PC-3 (cell line): ENCODE results near the gene ATMIN.

Experiments
- EZH2 ChIP-seq: fragments of 300-600 bp; sonication (generic); IDR thresholded peaks from one replicate; pipeline ENCODE4 v1.6.1; 2017; ENCODE audit warnings: antibody characterized with exemption, mild to moderate bottlenecking, low read length; ENCODE audit not compliant: unreplicated experiment
- EZH2phosphoT487 ChIP-seq: fragments of 300-600 bp; sonication (generic); IDR thresholded peaks from 2 replicates; pipeline ENCODE4 v1.6.1; 2018; ENCODE audit warnings: mild to moderate bottlenecking, antibody characterized with exemption, low read length, borderline replicate concordance
- TF ChIP-seq, protein P1 (sequence below): fragments of 300-600 bp; sonication (generic); conservative IDR thresholded peaks from 2 replicates; pipeline ENCODE4 v1.5.1; 2017; ENCODE audit warnings: antibody characterized with exemption, low read depth, mild to moderate bottlenecking, low read length

DNA sequence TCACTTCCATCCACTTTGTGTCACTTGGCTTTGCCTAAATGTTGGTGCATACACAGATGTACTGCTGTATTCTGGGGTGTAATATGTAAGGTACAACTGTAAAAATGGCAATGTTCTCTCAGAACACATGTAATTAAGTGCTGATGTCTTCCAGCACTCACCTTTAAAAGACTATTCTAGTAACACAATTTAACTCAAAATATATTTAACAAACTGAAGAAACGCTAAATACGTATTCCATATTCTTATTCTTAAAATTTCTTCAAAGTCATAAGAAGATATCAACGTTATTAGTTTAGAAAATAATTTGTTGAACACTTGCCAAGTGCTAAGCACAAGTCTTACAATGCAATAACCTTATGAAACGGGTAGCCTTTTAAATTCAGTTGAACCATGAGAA lies 32.6 kb upstream of the ATMIN start:
- TF ChIP-seq, protein P1, sequence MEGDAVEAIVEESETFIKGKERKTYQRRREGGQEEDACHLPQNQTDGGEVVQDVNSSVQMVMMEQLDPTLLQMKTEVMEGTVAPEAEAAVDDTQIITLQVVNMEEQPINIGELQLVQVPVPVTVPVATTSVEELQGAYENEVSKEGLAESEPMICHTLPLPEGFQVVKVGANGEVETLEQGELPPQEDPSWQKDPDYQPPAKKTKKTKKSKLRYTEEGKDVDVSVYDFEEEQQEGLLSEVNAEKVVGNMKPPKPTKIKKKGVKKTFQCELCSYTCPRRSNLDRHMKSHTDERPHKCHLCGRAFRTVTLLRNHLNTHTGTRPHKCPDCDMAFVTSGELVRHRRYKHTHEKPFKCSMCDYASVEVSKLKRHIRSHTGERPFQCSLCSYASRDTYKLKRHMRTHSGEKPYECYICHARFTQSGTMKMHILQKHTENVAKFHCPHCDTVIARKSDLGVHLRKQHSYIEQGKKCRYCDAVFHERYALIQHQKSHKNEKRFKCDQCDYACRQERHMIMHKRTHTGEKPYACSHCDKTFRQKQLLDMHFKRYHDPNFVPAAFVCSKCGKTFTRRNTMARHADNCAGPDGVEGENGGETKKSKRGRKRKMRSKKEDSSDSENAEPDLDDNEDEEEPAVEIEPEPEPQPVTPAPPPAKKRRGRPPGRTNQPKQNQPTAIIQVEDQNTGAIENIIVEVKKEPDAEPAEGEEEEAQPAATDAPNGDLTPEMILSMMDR: no peak
- TF ChIP-seq EZH2: no peak
- no peak for TF ChIP-seq EZH2phosphoT487
